A673 (cell line): ENCODE data around the gene CEP112. TPM values are rescaled to one million over a fixed set of nuclear protein-coding genes. Genes with fewer than 3 reads are reported as not detected.

Experiments used
- BruUV-seq: library from RNA; stranded (reverse); fragments of 400-500 nt; replicated peaks from 2 replicates; lab custom pipeline; 2021; lab: Mats Ljungman, UMichigan
- CTCF ChIA-PET: fragments of 300-600 bp; sonication (Branson Sonifier 250); formaldehyde crosslinking; loops from one replicate; lab custom pipeline; 2022; ENCODE audit warnings: antibody characterized with exemption; lab: Charles Lee
- POLR2A ChIA-PET: fragments of 300-600 bp; sonication (Branson Sonifier 250); formaldehyde crosslinking; loops from one replicate; lab custom pipeline; 2022; ENCODE audit warnings: antibody characterized with exemption; ENCODE audit not compliant: low non-redundant PET; lab: Charles Lee
- DNase-seq: peaks from one replicate; pipeline ENCODE4 v3.0.0-alpha.2; 2015; ENCODE audit warnings: low spot score
- H3K27ac ChIP-seq: fragments of 200-600 bp; sonication (generic); 2 replicates; pipeline ENCODE4 v1.5.1; 2016; ENCODE audit warnings: mixed run types, low read depth, mild to moderate bottlenecking, mixed read lengths, antibody characterized with exemption, low read length; ENCODE audit not compliant: poor library complexity, severe bottlenecking
- H3K27me3 ChIP-seq: fragments of 200-600 bp; sonication (generic); replicated peaks from 2 replicates; pipeline ENCODE4 v1.6.1; 2017; ENCODE audit warnings: mixed run types, low read depth, mild to moderate bottlenecking, mixed read lengths, antibody characterized with exemption, low read length; ENCODE audit not compliant: insufficient read depth, poor library complexity
- H3K36me3 ChIP-seq: fragments of 200-600 bp; sonication (generic); 2 replicates; pipeline ENCODE4 v1.6.1; 2016; ENCODE audit warnings: mixed run types, mild to moderate bottlenecking, mixed read lengths, antibody characterized with exemption, low read length; ENCODE audit not compliant: insufficient read depth, poor library complexity, severe bottlenecking
- H3K4me1 ChIP-seq: fragments of 200-600 bp; sonication (generic); 2 replicates; pipeline ENCODE4 v1.6.1; 2017; ENCODE audit warnings: mixed run types, mild to moderate bottlenecking, mixed read lengths, antibody characterized with exemption, low read length; ENCODE audit not compliant: insufficient read depth, poor library complexity, severe bottlenecking
- H3K4me3 ChIP-seq: fragments of 200-600 bp; sonication (generic); 2 replicates; pipeline ENCODE4 v1.5.1; 2016; ENCODE audit warnings: low read depth, mixed run types, mild to moderate bottlenecking, mixed read lengths, low read length; ENCODE audit not compliant: poor library complexity, severe bottlenecking
- H3K9me3 ChIP-seq: fragments of 200-600 bp; sonication (generic); 2 replicates; pipeline ENCODE4 v1.6.1; 2016; ENCODE audit warnings: mixed run types, low read depth, mild to moderate bottlenecking, mixed read lengths, antibody characterized with exemption, low read length; ENCODE audit not compliant: poor library complexity, severe bottlenecking
- CTCF ChIP-seq: fragments of 300-800, 200-600 bp; sonication (generic); conservative IDR thresholded peaks from 2 replicates; pipeline ENCODE4 v1.5.1; 2017; ENCODE audit warnings: low read depth, mild to moderate bottlenecking, antibody characterized with exemption, low read length, moderate library complexity, mixed read lengths
- EZH2 ChIP-seq: fragments of 200-600 bp; sonication (generic); IDR thresholded peaks from 2 replicates; pipeline ENCODE4 v1.6.1; 2017; ENCODE audit warnings: borderline replicate concordance, low read depth, mild to moderate bottlenecking, mixed read lengths, antibody characterized with exemption, low read length; ENCODE audit not compliant: poor library complexity, severe bottlenecking
- intact Hi-C: fragments of 100-400 bp; cut with micrococcal nuclease; formaldehyde crosslinking; loops from one replicate; pipeline ENCODE4 v1.10.0; 2022; ENCODE audit not compliant: unreplicated experiment
- total RNA-seq: library from RNA; stranded (reverse); gene quantifications from 2 replicates; pipeline ENCODE4 v1.2.3, GENCODE V29; 2021

CEP112 gene
- total RNA-seq, 1 experiment from 2014 or later: 27.2 TPM

- BruUV-seq: no TSS peak
- no peak for TF ChIP-seq CTCF
- no peak for TF ChIP-seq EZH2
- Histone ChIP-seq H3K4me3 (no peak overlapping the region), H3K9me3 (no peaks in the 10 kb centered on the region), H3K27me3 (no peaks in the 10 kb centered on the region), H3K4me1 (no peaks in the 10 kb centered on the region), H3K27ac (no peak overlapping the region), H3K36me3 (no peaks in the 10 kb centered on the region)
- POLR2A ChIA-PET: no interaction called here
- no peak for DNase-seq
- intact Hi-C loops: no loop called here
- CTCF ChIA-PET: no interaction called here
Observed at GRCh38 chr17:66207936-66208335, 16.0 kb upstream of the CEP112 start.

- H3K9me3 ChIP-seq: no peaks in the 10 kb centered on the region
- no TSS peak for BruUV-seq
- H3K36me3 ChIP-seq: no peaks in the 10 kb centered on the region
- H3K27me3 ChIP-seq: no peaks in the 10 kb centered on the region
- H3K4me3 ChIP-seq: no peak overlapping the region
- H3K27ac ChIP-seq: no peak overlapping the region
- H3K4me1 ChIP-seq: peaks cover 14% of the 10 kb centered on the region
- ChIA-PET CTCF (interaction anchor here (0.6 kb wide), 1 partner anchor 1168 kb away, joined by 3 read pairs; no protein-coding TSS in a partner anchor), POLR2A (no interaction called here)
- intact Hi-C loops: loop anchor here (5.0 kb wide), 1 partner anchor 224 kb away; no protein-coding TSS in a partner anchor
- TF ChIP-seq EZH2: no peak
- no peak for TF ChIP-seq CTCF
- DNase-seq: no peak
Observed at GRCh38 chr17:66203274-66204015, 11.5 kb upstream of the CEP112 start.

- H3K27ac ChIP-seq: no peak overlapping the region
- peaks cover 14% of the 10 kb centered on the region for H3K4me1 ChIP-seq
- BruUV-seq: no TSS peak
- ChIA-PET POLR2A (no interaction called here), CTCF (interaction anchor here (1.1 kb wide), 1 partner anchor 473 kb away, joined by 5 read pairs; no protein-coding TSS in a partner anchor)
- no peaks in the 10 kb centered on the region for H3K27me3 ChIP-seq
- H3K9me3 ChIP-seq: no peaks in the 10 kb centered on the region
- no peak overlapping the region for H3K4me3 ChIP-seq
- no peaks in the 10 kb centered on the region for H3K36me3 ChIP-seq
- peak; percentile 90 for DNase-seq
- TF ChIP-seq EZH2: no peak
- peak; percentile 87 for TF ChIP-seq CTCF
- intact Hi-C loops: loop anchor here (1.0 to 5.0 kb wide), 3 partner anchors 227 to 474 kb away; no protein-coding TSS in a partner anchor
Observed at GRCh38 chr17:66200685-66201092, 8.8 kb upstream of the CEP112 start.
